Measurements from ENCODE around the gene LRG1.

DNA sequence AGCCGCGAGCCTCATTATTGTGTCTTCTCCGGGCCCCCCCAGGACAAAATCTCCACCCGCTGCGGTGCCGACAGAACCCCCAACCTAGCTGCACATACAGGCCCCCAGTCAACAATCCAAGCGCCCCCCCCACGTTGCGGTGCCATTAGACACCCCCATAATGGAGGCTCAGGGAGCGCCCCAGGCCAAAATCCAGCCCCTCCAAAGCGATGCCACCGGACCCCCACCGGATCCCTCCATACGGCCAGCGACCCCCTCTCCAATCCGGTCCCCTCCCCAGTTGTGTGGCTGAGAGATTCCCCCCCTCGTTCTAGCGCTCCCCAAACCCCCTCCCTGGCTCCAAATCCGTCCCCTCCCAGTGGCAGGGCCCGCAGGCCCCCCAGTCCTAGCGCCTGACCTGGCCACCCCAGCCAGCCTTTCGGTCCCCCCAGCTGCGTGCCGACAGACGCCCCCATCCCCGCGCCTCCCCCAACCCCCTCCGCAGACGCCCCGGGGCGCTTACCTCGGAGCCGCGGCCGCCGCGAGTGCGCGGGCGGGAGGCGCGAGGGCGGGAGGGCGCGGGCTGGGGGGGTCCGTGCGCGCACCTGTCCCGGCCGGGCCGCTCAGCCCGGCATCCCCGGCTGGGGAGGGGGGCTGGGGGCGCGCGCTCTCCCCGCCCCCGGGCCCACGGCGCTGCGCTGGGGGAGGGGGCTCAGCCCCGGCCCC, 41.3 kb upstream of the LRG1 start:
- TF ChIP-seq, protein P1, sequence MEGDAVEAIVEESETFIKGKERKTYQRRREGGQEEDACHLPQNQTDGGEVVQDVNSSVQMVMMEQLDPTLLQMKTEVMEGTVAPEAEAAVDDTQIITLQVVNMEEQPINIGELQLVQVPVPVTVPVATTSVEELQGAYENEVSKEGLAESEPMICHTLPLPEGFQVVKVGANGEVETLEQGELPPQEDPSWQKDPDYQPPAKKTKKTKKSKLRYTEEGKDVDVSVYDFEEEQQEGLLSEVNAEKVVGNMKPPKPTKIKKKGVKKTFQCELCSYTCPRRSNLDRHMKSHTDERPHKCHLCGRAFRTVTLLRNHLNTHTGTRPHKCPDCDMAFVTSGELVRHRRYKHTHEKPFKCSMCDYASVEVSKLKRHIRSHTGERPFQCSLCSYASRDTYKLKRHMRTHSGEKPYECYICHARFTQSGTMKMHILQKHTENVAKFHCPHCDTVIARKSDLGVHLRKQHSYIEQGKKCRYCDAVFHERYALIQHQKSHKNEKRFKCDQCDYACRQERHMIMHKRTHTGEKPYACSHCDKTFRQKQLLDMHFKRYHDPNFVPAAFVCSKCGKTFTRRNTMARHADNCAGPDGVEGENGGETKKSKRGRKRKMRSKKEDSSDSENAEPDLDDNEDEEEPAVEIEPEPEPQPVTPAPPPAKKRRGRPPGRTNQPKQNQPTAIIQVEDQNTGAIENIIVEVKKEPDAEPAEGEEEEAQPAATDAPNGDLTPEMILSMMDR (IDR thresholded peaks at IDR 0.05; ENCODE audit: low read depth, low read length): no peak
- TF ChIP-seq EZH2phosphoT487 (IDR thresholded peaks at IDR 0.05; ENCODE audit: low read depth): no peak

Data from OCI-LY3 (cell line).